ENCODE measurements around the gene FAM227A. TPM values are rescaled to one million over a fixed set of nuclear protein-coding genes. Genes with fewer than 3 reads are reported as not detected.

FAM227A gene
- total and polyA plus RNA-seq, 4 donors, result 0.56 to 1.3 (median 0.78) TPM; not detected in 1

- peak overlapping the region; percentile 9 to 22 for H3K27ac ChIP-seq (ENCODE audit: low read depth in 1 of 2, low read length in 2 of 2)
- H3K4me1 ChIP-seq (ENCODE audit: control insufficient read depth in 1 of 2, insufficient read depth in 2 of 2, low read length in 2 of 2), result peaks cover 2 to 17% of the 10 kb centered on the region in 2 donors
- H3K9me3 ChIP-seq (ENCODE audit: control insufficient read depth, low read length), result no peaks in the 10 kb centered on the region
- no peaks in the 10 kb centered on the region for H3K36me3 ChIP-seq (ENCODE audit: control insufficient read depth in 1 of 2, insufficient read depth in 2 of 2, low read length in 1 of 2)
- intact Hi-C loops (cut with DNase I), result no loop called here
- WGBS, 2 donors, result 82 to 86% methylated on average over 13 of the region's 13 CpGs
- H3K4me3 ChIP-seq (ENCODE audit: low read length in 2 of 2), result peak overlapping the region in 1 of 2 donors; percentile 36
- ATAC-seq (ENCODE audit: low FRiP score) (no peak), DNase-seq (no peak)
- H3K27me3 ChIP-seq (ENCODE audit: control insufficient read depth in 1 of 2, insufficient read depth in 2 of 2, low read length in 1 of 2), result no peaks in the 10 kb centered on the region
Measured at GRCh38 chr22:38698407-38699094, 42.4 kb upstream of the FAM227A start.

- H3K4me1 ChIP-seq (ENCODE audit: control insufficient read depth in 1 of 2, insufficient read depth in 2 of 2, low read length in 2 of 2), result peaks cover 2 to 17% of the 10 kb centered on the region in 2 donors
Measured at GRCh38 chr22:38697425-38698089, 41.4 kb upstream of the FAM227A start.

GRCh38 chr22:38696606-38697424, 40.6 kb upstream of the FAM227A start:
- intact Hi-C loops (cut with DNase I), result no loop called here
- ATAC-seq (ENCODE audit: low FRiP score) (no peak), DNase-seq (no peak)
- Histone ChIP-seq H3K4me3 (ENCODE audit: low read length in 2 of 2) (no peak overlapping the region), H3K4me1 (ENCODE audit: control insufficient read depth in 1 of 2, insufficient read depth in 2 of 2, low read length in 2 of 2) (peaks cover 2 to 17% of the 10 kb centered on the region in 2 donors), H3K27ac (ENCODE audit: low read depth in 1 of 2, low read length in 2 of 2) (peak overlapping the region; percentile 43 to 49), H3K9me3 (ENCODE audit: control insufficient read depth, low read length) (no peaks in the 10 kb centered on the region), H3K36me3 (ENCODE audit: control insufficient read depth in 1 of 2, insufficient read depth in 2 of 2, low read length in 1 of 2) (no peaks in the 10 kb centered on the region), H3K27me3 (ENCODE audit: control insufficient read depth in 1 of 2, insufficient read depth in 2 of 2, low read length in 1 of 2) (no peaks in the 10 kb centered on the region)
- WGBS, 2 donors, result 17 to 23% methylated on average over 3 of the region's 3 CpGs

More at GRCh38 chr22:38697425-38698089, 41.4 kb upstream of the FAM227A start:
- no peaks in the 10 kb centered on the region for H3K36me3 ChIP-seq (ENCODE audit: control insufficient read depth in 1 of 2, insufficient read depth in 2 of 2, low read length in 1 of 2)
- intact Hi-C loops (cut with DNase I), result no loop called here
- no peaks in the 10 kb centered on the region for H3K27me3 ChIP-seq (ENCODE audit: control insufficient read depth in 1 of 2, insufficient read depth in 2 of 2, low read length in 1 of 2)
- DNase-seq (no peak), ATAC-seq (ENCODE audit: low FRiP score) (no peak)
- no peak overlapping the region for H3K4me3 ChIP-seq (ENCODE audit: low read length in 2 of 2)
- peak overlapping the region; percentile 18 to 82 for H3K27ac ChIP-seq (ENCODE audit: low read depth in 1 of 2, low read length in 2 of 2)
- WGBS, 2 donors, result 26 to 30% methylated on average over 8 of the region's 8 CpGs
- no peaks in the 10 kb centered on the region for H3K9me3 ChIP-seq (ENCODE audit: control insufficient read depth, low read length)

GRCh38 chr22:38694940-38695339, 38.7 kb upstream of the FAM227A start:
- Histone ChIP-seq H3K27me3 (ENCODE audit: control insufficient read depth in 1 of 2, insufficient read depth in 2 of 2, low read length in 1 of 2) (no peaks in the 10 kb centered on the region), H3K36me3 (ENCODE audit: control insufficient read depth in 1 of 2, insufficient read depth in 2 of 2, low read length in 1 of 2) (no peaks in the 10 kb centered on the region), H3K9me3 (ENCODE audit: control insufficient read depth, low read length) (no peaks in the 10 kb centered on the region), H3K4me3 (ENCODE audit: low read length in 2 of 2) (no peak overlapping the region), H3K27ac (ENCODE audit: low read depth in 1 of 2, low read length in 2 of 2) (no peak overlapping the region), H3K4me1 (ENCODE audit: control insufficient read depth in 1 of 2, insufficient read depth in 2 of 2, low read length in 2 of 2) (peaks cover 2 to 17% of the 10 kb centered on the region in 2 donors)
- intact Hi-C loops (cut with DNase I), result no loop called here
- DNase-seq (no peak), ATAC-seq (ENCODE audit: low FRiP score) (no peak)
- 62 to 66% methylated on average over 3 of the region's 3 CpGs for WGBS, 2 donors

GRCh38 chr22:38694049-38694448, 37.9 kb upstream of the FAM227A start:
- Histone ChIP-seq H3K27me3 (ENCODE audit: control insufficient read depth in 1 of 2, insufficient read depth in 2 of 2, low read length in 1 of 2) (no peaks in the 10 kb centered on the region), H3K36me3 (ENCODE audit: control insufficient read depth in 1 of 2, insufficient read depth in 2 of 2, low read length in 1 of 2) (peaks cover 0 to 1% of the 10 kb centered on the region in 2 donors), H3K4me1 (ENCODE audit: control insufficient read depth in 1 of 2, insufficient read depth in 2 of 2, low read length in 2 of 2) (peaks cover 2 to 13% of the 10 kb centered on the region in 2 donors), H3K9me3 (ENCODE audit: control insufficient read depth, low read length) (no peaks in the 10 kb centered on the region), H3K27ac (ENCODE audit: low read depth in 1 of 2, low read length in 2 of 2) (no peak overlapping the region), H3K4me3 (ENCODE audit: low read length in 2 of 2) (no peak overlapping the region)
- ATAC-seq (ENCODE audit: low FRiP score), result no peak
- intact Hi-C loops (cut with DNase I), result no loop called here
- WGBS, 2 donors, result 82 to 89% methylated on average over 2 of the region's 2 CpGs
- DNase-seq, result no peak

- WGBS, 2 donors, result 20 to 45% methylated on average over 1 of the region's 1 CpG
- peaks cover 5 to 19% of the 10 kb centered on the region in 2 donors for H3K36me3 ChIP-seq (ENCODE audit: control insufficient read depth in 1 of 2, insufficient read depth in 2 of 2, low read length in 1 of 2)
- no peak for ATAC-seq (ENCODE audit: low FRiP score)
- intact Hi-C loops (cut with DNase I), result loop anchor here in 1 of 2 donors (10.0 kb wide), 1 partner anchor 185 kb away; the partner anchor contains the start of gene DDX17
- no peaks in the 10 kb centered on the region for H3K27me3 ChIP-seq (ENCODE audit: control insufficient read depth in 1 of 2, insufficient read depth in 2 of 2, low read length in 1 of 2)
- H3K4me1 ChIP-seq (ENCODE audit: control insufficient read depth in 1 of 2, insufficient read depth in 2 of 2, low read length in 2 of 2), result no peaks in the 10 kb centered on the region
- DNase-seq, result no peak
- H3K4me3 ChIP-seq (ENCODE audit: low read length in 2 of 2), result no peak overlapping the region
- no peak overlapping the region for H3K27ac ChIP-seq (ENCODE audit: low read depth in 1 of 2, low read length in 2 of 2)
- no peaks in the 10 kb centered on the region for H3K9me3 ChIP-seq (ENCODE audit: control insufficient read depth, low read length)
Measured at GRCh38 chr22:38689651-38690050, 33.5 kb upstream of the FAM227A start.

GRCh38 chr22:38685761-38686160, 29.6 kb upstream of the FAM227A start:
- ATAC-seq (ENCODE audit: low FRiP score) (no peak), DNase-seq (no peak)
- Histone ChIP-seq H3K4me1 (ENCODE audit: control insufficient read depth in 1 of 2, insufficient read depth in 2 of 2, low read length in 2 of 2) (peaks cover 0 to 4% of the 10 kb centered on the region in 2 donors), H3K36me3 (ENCODE audit: control insufficient read depth in 1 of 2, insufficient read depth in 2 of 2, low read length in 1 of 2) (peaks cover 5 to 19% of the 10 kb centered on the region in 2 donors), H3K27me3 (ENCODE audit: control insufficient read depth in 1 of 2, insufficient read depth in 2 of 2, low read length in 1 of 2) (no peaks in the 10 kb centered on the region), H3K4me3 (ENCODE audit: low read length in 2 of 2) (no peak overlapping the region), H3K9me3 (ENCODE audit: control insufficient read depth, low read length) (no peaks in the 10 kb centered on the region), H3K27ac (ENCODE audit: low read depth in 1 of 2, low read length in 2 of 2) (no peak overlapping the region)
- 71 to 73% methylated on average over 1 of the region's 1 CpG for WGBS, 2 donors
- intact Hi-C loops (cut with DNase I), result loop anchor here in 1 of 2 donors (10.0 kb wide), 1 partner anchor 181 kb away; the partner anchor contains the start of gene DDX17

GRCh38 chr22:38684895-38685294, 28.7 kb upstream of the FAM227A start:
- Histone ChIP-seq H3K36me3 (ENCODE audit: control insufficient read depth in 1 of 2, insufficient read depth in 2 of 2, low read length in 1 of 2) (peaks cover 5 to 19% of the 10 kb centered on the region in 2 donors), H3K27ac (ENCODE audit: low read depth in 1 of 2, low read length in 2 of 2) (no peak overlapping the region), H3K27me3 (ENCODE audit: control insufficient read depth in 1 of 2, insufficient read depth in 2 of 2, low read length in 1 of 2) (no peaks in the 10 kb centered on the region), H3K9me3 (ENCODE audit: control insufficient read depth, low read length) (no peaks in the 10 kb centered on the region), H3K4me1 (ENCODE audit: control insufficient read depth in 1 of 2, insufficient read depth in 2 of 2, low read length in 2 of 2) (peaks cover 0 to 4% of the 10 kb centered on the region in 2 donors), H3K4me3 (ENCODE audit: low read length in 2 of 2) (no peak overlapping the region)
- DNase-seq (no peak), ATAC-seq (ENCODE audit: low FRiP score) (no peak)
- intact Hi-C loops (cut with DNase I), result loop anchor here in 1 of 2 donors (10.0 kb wide), 1 partner anchor 180 kb away; the partner anchor contains the start of gene DDX17
- WGBS, 2 donors, result 83 to 88% methylated on average over 9 of the region's 9 CpGs

Data from aorta (tissue), 5 donors.